8988T (cell line): Measurements from ENCODE around the gene USP15.

Experiments used
- DNase-seq: peaks from one replicate; pipeline ENCODE4 v3.0.0; 2011

USP15 gene

GRCh38 chr12:62259993-62260732 lies at the start of gene USP15:
TSS of gene USP15 (plus strand) at chr12:62260404. CDS start at chr12:62260415, 11 bp downstream.
- DNase-seq, result peak; percentile 64

- DNase-seq, result no peak
Measured at GRCh38 chr12:62210422-62210821, 49.8 kb upstream of the USP15 start.

GRCh38 chr12:62211510-62211909 lies 48.7 kb upstream of the USP15 start:
- DNase-seq, result no peak

GRCh38 chr12:62214846-62215245 lies 45.4 kb upstream of the USP15 start:
- no peak for DNase-seq

- DNase-seq, result no peak
Measured at GRCh38 chr12:62215506-62215905, 44.7 kb upstream of the USP15 start.

- DNase-seq, result no peak
Measured at GRCh38 chr12:62217466-62218194, 42.6 kb upstream of the USP15 start.

- no peak for DNase-seq
Measured at GRCh38 chr12:62221107-62221506, 39.1 kb upstream of the USP15 start.

GRCh38 chr12:62224601-62225000 lies 35.6 kb upstream of the USP15 start:
- DNase-seq, result no peak

GRCh38 chr12:62227091-62227490 lies 33.1 kb upstream of the USP15 start:
- no peak for DNase-seq

GRCh38 chr12:62230652-62231051 lies 29.6 kb upstream of the USP15 start:
- no peak for DNase-seq

- DNase-seq, result no peak
Measured at GRCh38 chr12:62232143-62232729, 28.0 kb upstream of the USP15 start.

- DNase-seq, result no peak
Measured at GRCh38 chr12:62233805-62234204, 26.4 kb upstream of the USP15 start.

GRCh38 chr12:62239571-62239970 lies 20.6 kb upstream of the USP15 start:
- no peak for DNase-seq

GRCh38 chr12:62247281-62248045 lies 12.7 kb upstream of the USP15 start:
- no peak for DNase-seq

GRCh38 chr12:62248873-62249272 lies 11.3 kb upstream of the USP15 start:
- DNase-seq, result no peak

- DNase-seq, result no peak
Measured at GRCh38 chr12:62249419-62249818, 10.8 kb upstream of the USP15 start.

GRCh38 chr12:62250671-62251608 lies 9.3 kb upstream of the USP15 start:
- DNase-seq, result no peak

- DNase-seq, result no peak
Measured at GRCh38 chr12:62251609-62251958, 8.6 kb upstream of the USP15 start.

GRCh38 chr12:62252576-62252975 lies 7.6 kb upstream of the USP15 start:
- DNase-seq, result no peak

GRCh38 chr12:62254967-62255366 lies 5.2 kb upstream of the USP15 start:
- DNase-seq, result no peak

GRCh38 chr12:62256408-62257096 lies 3.7 kb upstream of the USP15 start:
- DNase-seq, result no peak

GRCh38 chr12:62258231-62258630 lies 2.0 kb upstream of the USP15 start:
- no peak for DNase-seq
